ENCODE results near the gene GPR52.
"Not testable (repeated sequence)": the region's sequence is repeated elsewhere in the genome, so short reads cannot be mapped to it uniquely, and the experiment has no call there.

Gene GPR52, protein sequence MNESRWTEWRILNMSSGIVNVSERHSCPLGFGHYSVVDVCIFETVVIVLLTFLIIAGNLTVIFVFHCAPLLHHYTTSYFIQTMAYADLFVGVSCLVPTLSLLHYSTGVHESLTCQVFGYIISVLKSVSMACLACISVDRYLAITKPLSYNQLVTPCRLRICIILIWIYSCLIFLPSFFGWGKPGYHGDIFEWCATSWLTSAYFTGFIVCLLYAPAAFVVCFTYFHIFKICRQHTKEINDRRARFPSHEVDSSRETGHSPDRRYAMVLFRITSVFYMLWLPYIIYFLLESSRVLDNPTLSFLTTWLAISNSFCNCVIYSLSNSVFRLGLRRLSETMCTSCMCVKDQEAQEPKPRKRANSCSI

DNA sequence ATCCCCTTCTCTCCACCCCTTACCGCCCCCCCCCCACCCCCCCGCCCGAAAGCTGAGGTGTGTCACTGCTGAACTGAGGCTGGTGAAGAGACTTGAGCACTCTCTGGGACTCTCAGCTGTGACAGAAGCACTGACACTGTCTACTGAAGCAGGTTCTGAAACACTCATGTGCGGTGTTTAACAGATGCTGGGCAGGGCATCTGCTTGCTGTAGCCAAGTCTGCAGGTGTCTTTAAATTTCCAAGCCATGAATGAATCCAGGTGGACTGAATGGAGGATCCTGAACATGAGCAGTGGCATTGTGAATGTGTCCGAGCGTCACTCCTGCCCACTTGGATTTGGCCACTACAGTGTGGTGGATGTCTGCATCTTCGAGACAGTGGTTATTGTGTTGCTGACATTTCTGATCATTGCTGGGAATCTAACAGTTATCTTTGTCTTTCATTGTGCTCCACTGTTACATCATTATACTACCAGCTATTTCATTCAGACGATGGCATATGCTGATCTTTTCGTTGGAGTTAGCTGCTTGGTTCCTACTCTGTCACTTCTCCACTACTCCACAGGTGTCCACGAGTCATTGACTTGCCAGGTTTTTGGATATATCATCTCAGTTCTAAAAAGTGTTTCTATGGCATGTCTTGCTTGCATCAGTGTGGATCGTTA, at the start of gene GPR52:
GPR52 (plus strand) TSS at position 99 of the 665 bp plus-strand sequence; CDS start at position 247, 148 bp downstream.
- no peak for DNase-seq

DNA sequence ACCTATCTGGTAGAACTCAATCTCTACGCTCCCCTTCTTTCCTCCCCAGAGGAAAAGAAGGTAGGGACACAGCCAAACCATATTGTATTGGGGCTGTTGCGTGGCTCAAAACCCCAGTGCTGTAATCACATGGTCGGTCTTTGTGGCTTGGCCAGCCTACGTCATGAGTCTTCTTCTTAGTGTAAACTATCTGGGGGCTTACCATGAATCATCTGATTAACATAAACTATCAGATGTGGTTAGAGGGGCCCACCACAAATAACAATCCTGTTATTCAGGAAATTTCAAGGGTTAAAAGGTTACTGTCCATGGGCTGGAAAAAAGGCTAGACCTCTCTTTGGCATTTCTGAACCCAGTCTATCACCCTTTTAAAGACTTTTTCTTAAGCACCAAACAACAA, 49.5 kb upstream of the GPR52 start:
- no peak for DNase-seq

DNA sequence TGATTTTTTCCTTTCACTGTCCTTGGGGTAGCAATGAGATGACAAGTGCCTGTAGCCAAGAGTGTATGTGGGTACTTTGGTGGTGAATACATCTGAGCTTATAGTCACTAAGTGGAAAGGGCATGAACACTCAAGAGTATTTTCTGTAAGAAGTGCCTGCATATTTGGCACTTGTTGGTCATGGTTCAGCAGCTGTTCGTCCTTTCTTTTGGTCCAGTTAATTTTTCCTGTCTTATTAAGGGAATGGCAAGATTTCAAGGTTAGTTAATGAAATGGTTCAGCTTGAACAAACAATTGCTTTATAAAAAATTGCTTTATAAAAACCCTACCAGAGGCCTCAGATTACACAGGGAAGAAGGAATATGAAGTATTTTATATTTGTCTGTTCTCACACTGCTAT, 48.6 kb upstream of the GPR52 start:
- DNase-seq: no peak

DNA sequence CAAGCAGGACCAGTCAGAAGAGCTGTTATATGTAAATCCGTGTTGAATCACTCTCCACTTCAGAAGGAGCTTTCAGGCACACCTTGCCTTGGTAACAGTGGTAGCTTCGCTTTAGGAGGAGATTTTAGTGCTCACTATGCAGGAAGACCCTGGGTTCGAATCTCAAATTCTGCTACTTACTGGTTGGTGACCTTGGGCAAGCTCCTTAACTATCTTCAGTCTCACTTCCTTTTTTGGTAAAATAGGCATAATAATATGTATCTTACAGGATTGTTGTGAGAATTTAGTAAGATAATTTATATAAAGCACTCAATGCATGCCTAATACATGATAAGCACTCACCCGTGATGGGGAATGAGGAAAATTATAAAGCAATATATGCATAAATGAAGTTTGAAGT, 46.7 kb upstream of the GPR52 start:
- DNase-seq: no peak

DNA sequence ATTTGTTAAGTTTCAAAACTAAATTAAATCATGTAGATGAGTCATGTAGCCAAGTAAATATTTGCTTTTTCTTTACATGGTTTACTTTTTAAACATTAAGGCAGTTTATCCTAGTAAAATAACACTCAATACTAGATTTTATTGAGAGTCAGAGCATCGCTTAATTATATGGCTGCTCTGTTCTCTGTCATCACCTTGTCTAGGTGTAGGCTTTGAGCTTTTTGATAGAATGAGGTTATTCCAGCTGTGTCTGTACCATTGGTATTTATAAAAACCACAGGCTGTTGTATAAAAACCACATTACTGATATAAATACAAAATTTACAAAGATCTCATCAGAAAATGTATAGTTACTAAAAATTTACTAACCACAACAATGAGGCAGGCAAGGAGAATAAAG, 42.5 kb upstream of the GPR52 start:
- DNase-seq: no peak

DNA sequence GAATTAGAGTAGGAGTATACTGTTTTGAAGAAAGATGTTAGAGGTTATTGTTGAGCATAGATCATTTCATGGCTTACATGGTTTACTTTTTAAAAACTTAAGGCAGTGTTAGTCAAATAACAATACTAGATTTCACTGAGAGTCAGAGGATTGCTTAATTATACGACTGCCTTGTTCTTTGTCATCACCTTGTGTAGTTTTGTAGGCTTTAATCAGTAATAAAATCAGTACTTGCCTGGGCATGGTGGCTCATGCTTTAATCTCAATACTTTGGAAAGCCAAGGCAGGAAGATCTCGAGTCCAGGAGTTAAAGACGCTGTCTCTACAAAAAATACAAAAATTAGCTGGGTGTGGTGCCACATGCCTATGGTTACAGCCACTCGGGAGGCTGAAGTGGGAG, 41.3 kb upstream of the GPR52 start:
- DNase-seq: no peak

DNA sequence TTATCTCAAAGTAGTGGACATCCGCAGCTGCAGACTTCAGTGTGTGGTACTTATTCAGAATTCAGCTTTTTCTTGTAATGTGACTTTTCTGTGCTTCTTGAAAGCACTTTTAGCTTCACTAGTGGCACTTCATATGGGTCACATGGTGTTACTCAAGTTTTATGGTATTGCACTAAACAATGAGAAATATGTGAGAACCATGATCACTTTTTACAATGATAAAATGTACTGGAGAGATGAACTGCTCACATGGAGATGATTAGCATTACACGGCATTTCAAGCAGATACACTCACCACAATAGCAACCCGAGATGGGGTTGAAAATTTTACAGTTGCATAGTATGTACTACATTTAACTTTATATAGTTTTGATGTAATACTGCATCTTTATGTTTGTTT, 40.1 kb upstream of the GPR52 start:
- DNase-seq: no peak

DNA sequence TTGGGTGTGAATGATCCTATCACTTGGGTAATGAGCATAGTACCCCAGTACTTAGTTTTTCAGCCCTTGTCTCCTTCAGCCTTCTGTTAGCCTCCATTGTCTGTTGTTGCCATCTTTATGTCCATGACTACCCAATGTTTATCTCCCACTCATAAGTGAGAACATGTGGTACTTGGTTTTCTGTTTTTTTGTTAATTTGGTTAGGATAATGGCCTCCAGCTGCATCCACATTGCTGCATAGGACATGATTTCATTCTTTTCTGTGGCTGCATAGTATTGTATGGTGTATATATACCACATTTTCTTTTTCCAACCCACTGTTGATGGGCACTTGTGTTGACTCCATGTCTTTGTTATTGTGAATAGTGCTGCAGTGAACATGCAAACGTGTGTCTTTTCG, 39.6 kb upstream of the GPR52 start:
- DNase-seq: no peak

DNA sequence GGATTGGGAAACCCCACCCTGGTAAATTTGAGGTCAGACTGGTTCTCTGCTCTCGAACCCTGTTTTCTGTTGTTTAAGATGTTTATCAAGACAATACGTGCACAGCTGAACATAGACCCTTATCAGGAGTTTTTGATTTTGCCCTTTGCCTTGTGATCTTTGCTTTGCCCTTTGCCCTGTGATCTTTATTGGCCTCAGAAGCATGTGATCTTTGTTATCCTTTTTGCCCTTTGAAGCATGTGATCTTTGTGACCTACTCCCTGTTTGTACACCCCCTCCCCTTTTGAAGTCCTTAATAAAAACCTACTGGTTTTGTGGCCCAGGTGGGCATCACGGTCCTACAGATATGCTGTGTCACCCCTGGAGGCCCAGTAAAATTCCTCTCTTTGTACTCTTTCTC, 38.0 kb upstream of the GPR52 start:
- DNase-seq: not testable (repeated sequence)

DNA sequence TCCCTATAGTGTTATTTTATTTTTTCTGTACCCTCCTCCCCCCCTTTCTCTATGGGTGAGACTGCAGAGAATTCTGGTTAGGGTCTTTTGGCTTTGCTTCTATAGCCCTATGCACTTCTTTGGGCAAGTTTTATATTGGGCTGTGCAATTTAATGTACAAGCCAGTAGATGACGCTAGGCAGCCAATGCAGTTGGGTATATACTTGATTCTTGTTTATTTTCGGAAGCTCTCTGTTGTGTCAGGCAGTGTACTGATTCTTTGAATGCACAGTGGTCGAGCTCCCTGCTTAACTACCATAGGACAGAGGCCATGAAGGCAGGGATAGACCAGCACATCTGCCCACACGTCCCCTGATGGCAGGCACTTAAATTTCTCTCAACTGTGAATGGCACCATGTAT, 34.1 kb upstream of the GPR52 start:
- DNase-seq: no peak

DNA sequence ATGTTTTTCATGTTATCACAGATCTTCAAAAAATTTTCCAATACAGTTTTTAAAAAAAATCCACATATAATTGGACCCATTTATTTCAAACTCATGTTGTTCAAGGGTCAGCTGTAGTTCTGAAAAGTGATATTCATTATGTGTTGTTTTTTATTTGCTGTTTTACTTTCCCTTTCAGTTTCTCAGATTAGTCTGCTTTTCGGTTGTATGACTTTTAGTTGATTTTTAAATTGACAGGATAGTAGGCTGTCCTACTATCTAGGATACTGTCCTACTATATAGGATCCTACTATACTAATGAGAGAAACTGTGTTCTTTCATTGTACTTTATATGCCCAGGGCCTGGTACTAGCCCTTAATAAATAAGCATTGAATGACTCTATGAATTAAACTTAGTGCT, 33.6 kb upstream of the GPR52 start:
- peak; percentile 30 for DNase-seq

DNA sequence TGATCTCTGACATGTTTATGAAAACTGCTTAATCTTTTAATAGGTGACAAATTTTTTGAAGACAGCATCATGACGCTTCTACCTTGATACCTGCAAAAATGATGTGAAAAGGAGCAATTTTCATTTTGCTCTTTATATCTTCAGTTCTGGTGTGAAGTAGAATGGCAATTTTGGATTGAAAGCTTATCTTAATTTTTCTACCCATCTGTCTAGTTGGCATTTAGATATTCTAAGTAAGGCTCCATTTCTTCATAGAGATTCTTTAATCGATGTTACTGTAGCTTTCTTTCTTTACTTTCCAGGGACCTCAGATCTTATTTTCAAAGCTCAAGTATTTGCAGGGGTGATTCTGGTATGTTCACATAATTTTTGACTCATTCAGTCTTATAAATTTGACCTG, 32.3 kb upstream of the GPR52 start:
- no peak for DNase-seq

DNA sequence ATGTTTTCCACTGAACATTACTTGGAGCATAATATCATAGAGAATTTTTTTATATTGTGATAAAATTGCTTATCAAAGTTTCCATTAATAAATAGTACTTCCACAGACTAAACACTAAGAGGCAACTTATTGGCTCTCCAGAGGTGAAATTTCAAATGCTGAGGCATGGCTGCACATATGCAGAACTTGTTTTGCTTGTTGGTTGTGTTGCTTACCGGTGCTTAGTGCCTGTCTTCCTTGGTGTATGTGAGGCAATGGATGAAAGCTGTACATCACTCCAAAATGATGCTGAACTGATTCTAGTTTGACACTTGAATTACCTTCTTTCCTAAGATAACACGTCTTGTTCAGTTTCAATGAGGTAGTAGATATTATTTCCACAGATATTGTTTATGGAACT, 29.8 kb upstream of the GPR52 start:
- no peak for DNase-seq

DNA sequence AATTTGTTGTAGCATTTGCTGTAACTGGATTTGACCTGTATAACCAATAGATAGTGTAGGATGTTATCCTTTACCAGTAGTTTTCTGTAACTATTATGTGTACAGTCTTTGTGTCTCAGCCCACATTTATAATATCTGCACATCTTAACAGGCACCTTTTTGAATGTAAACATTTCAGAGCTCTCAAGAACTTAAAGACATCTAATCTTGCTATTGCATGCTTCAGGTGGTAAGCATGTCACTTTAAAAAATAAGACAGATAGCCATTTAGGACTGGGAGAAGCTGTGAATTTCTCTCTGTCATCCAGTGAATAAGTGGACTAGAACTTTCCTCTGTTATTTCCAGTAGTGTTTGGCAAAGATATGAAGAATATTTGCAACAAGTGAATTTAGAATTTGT, 22.6 kb upstream of the GPR52 start:
- no peak for DNase-seq

DNA sequence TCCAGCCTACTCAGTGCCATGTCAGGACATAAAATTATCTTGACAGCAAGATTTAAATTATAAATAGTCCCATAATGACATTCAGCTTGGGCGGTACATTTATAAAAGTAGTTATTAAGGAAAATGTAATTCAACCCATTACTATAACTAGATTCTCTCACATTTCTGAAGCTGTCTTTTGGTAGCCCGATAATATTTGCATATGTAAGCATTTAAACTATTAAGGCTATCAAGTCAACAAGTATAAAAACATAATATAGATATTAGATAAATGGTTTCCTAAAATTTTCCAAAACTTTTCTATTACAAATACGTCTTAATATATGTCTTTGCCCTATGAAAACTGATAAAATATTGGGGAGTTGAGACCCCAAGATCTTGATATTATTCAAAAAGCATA, 21.6 kb upstream of the GPR52 start:
- DNase-seq: no peak

DNA sequence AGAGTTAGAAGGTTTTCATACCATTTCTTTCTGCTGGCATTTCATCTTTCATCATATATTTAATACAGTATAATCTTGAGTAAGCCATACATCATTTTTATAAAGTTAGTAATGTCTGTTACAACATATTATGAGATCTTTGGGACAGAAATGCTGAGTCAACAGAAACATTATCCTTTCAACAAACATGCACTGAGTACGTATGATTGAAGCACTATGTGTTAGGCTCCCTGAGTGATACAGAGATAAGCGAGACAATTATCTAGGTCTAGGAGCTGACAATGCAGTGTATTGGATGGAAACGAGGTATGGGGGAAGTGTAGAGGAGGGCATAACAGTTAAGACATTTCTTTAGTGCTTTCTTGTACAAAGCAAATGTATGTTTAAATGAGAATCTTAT, 19.7 kb upstream of the GPR52 start:
- DNase-seq: no peak

DNA sequence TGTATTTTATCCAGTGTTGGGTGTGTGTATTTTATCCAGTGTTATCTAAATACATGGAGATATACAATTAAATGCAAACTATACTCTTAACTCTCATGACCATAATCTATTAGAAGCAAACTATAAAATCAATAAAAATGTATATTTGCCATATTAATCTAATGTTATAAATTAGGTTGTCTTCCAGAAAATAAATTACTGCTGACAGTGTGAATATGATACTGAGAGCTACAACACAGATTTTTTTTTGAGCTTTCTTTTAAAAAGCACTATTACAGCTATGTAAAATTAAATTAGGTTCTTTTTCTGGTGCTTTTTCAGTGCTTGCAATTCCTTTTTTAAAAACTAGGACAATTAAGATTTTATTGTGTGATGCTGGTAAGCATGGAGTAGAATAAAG, 19.0 kb upstream of the GPR52 start:
- DNase-seq: no peak

DNA sequence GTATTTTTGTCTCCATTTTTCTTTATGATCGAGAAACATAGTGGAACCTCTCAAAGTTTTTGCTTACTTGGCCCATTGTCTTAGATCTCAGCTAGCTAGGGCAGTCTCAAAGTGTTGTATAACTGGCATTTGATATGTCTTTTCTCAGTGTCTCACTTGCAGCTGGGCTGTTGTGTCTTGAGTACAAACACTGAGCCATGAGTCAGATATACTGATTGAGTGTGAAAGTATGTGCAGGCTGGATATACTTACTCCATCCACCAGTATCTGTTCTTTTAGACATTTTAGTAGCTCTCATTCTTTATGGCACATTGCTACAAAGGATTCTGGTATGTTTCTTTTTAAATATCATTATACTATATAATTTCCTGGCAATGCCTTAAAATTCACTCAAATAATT, 14.3 kb upstream of the GPR52 start:
- DNase-seq: no peak

DNA sequence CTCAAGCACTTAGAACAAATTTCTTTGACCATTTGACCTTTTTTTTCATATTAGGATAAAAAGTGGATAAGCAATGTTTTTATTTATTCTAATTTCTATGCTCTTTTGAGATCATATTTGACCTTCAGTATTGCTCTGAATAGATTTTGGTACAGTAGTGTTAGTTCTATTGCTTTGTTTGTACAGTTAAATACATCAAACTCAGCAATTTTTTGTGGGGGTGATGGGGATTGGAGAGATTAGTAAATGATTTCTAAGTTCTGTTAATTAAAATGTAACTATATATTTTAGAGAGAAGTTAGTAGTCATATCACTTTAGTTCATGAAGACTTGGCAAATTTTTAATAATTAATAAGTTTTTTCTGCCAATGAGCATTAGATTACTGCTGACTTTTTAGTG, 2.4 kb upstream of the GPR52 start:
- no peak for DNase-seq

DNA sequence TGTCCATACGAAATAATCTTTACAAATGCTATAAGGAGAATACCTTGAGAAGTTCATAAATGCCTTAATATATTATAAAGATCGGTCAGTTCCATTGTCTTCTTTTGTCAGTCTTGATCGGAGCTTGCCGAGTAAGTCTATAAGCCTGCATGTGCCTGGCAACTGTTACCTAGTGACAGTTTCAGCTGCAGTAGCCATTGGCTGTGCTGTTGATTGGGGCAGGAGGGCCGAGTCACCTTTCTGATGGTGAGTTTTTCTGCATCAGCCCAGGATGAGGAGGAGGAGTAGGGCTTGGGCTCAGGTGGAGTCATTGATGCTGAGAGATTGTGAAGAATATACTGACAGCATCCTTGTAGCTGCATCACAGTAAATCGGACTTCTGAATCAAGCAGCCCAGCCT, 1.9 kb upstream of the GPR52 start:
- no peak for DNase-seq

DNA sequence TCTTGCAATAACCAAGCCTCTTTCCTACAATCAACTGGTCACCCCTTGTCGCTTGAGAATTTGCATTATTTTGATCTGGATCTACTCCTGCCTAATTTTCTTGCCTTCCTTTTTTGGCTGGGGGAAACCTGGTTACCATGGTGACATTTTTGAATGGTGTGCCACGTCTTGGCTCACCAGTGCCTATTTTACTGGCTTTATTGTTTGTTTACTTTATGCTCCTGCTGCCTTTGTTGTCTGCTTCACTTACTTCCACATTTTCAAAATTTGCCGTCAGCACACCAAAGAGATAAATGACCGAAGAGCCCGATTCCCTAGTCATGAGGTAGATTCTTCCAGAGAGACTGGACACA, 743 bp downstream of the GPR52 start:
- DNase-seq: no peak

DNA sequence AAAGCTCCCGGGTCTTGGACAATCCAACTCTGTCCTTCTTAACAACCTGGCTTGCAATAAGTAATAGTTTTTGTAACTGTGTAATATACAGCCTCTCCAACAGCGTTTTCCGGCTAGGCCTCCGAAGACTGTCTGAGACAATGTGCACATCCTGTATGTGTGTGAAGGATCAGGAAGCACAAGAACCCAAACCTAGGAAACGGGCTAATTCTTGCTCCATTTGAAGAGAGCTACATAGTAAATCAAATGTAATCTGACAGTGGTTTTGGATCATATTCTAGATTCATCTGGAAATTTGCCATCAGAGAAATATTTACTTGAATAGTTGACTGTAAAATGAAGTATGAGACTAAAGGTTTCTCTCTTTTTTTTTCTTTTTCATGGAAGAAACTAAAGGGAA, 1.2 kb downstream of the GPR52 start:
- DNase-seq: no peak

DNA sequence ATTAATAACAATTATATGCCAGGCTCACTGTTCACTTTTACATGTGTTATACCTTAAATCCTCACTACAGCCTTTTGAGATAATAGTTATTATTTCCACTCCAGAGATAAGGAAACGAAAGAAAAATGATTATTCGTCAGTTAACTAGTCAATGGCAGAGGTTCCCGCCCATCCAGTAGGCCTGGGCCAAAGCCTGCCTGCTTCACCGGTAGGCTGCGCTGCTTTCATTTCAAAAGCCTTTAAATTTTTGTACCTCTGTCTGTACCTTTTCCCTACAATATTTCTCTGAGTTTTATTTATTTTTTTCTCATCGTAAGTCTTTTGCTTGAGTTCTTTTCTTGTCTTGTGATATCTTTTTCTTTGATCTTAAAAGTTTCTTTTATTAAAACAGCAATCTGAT, 3.6 kb downstream of the GPR52 start:
- no peak for DNase-seq

DNA sequence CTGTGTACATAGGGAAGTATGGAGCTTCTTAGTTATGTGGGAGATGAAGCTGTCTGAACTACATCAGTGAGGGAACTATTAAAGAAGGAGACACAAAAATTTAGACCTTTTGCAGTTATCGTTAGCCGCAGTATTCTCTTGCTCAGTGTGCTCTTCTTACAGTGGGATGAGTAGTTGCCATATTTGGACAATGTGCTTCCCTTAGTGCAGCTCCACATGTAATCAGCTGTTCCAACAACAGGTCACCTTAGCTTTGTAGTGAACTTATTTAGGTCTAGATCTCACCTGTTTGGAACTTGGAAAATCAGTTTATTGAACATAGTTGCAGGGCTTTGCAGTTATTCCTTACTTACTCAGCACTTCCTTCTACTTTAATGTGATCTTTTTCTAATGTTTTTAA, 18.1 kb downstream of the GPR52 start:
- DNase-seq: no peak

DNA sequence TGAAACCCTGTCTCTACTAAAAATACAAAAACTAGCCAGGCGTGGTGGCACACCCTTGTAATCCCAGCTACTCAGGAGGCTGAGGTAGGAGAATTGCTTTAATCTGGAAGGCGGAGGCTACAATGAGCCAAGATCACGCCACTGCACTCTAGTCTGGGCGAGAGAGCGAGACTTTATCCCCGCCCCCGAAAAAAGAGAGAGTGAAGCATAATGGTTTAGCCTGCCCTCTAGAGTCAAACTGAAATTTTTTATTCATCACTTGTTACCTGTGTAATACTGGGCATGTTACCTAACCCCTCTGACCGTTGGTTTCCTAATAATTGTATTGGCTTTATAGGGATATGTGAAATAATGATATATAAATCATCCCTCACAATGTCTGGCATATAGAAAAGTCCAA, 18.8 kb downstream of the GPR52 start:
- no peak for DNase-seq

Data from inflammatory macrophage treated with lipopolysaccharide for 4 hours (primary cell).